ENCODE data around the gene NFYA. TPM values are rescaled to one million over a fixed set of nuclear protein-coding genes. Genes with fewer than 3 reads are reported as not detected.
A peak's percentile ranks its signal among the peaks of the same experiment; 100 is the strongest.

Gene NFYA
- total and polyA plus RNA-seq, 2 of the 13 experiments (the other 11 are each of a cell fraction or from before 2014, with no cell fraction given), result 16.0 to 22.9 TPM

DNA sequence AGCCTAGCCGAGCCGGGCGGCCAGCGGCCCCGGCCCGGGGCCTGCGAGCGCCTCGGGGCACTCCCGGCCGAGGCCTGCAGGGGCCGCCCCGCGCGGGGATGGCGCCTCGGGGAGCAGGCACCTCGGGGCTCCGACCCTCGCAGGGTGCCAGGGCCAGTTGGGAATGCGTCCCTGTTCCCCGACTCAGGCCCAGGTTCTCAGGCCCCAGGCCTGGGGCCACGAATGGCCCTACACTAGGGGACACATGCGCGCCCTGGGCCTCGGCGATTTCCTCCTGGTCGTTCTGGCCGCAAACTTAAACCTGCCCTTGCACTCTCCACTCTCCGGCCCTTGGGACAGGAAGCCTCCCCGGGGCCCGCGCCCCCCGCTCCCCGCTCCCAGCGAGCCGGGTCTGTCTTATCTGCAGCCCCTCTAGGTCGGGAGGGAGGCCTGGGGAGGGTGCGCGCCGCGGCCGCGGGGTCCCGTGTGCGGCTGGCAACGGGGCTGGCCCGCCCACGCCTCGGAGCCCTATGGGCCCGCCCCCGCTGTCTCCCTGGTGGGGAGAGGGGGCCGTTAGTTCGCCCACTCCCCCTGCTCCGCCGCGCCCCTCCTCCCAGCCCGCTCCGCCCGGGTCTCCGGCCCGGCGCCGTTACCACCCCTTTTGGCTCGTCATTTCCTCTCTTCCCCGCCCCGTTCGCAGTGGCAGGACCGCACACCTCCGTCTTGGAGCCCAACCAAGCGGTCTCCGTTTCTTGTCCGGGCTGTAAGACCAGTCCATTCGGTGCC, 611 bp downstream of the NFYA start (continued):
- TF ChIP-seq, protein P1, sequence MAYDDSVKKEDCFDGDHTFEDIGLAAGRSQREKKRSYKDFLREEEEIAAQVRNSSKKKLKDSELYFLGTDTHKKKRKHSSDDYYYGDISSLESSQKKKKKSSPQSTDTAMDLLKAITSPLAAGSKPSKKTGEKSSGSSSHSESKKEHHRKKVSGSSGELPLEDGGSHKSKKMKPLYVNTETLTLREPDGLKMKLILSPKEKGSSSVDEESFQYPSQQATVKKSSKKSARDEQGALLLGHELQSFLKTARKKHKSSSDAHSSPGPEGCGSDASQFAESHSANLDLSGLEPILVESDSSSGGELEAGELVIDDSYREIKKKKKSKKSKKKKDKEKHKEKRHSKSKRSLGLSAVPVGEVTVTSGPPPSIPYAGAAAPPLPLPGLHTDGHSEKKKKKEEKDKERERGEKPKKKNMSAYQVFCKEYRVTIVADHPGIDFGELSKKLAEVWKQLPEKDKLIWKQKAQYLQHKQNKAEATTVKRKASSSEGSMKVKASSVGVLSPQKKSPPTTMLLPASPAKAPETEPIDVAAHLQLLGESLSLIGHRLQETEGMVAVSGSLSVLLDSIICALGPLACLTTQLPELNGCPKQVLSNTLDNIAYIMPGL (CRISPR knock-in tag; IDR thresholded peaks at IDR 0.05; ENCODE audit: borderline replicate concordance in 1 of 2, low read depth in 1 of 2), result peak; percentile 29 to 84; a peak in 3 of 4 replicates
- TF ChIP-seq SNRNP70 (IDR thresholded peaks at IDR 0.05; ENCODE audit: low read depth, low read length) (no peak), RNF2 (conservative IDR thresholded peaks at IDR 0.05; ENCODE audit: low read depth) (peak; percentile 69), ATF7 (IDR thresholded peaks at IDR 0.05) (no peak), ATF7 (CRISPR knock-in tag; IDR thresholded peaks at IDR 0.05) (no peak), RBM39 (IDR thresholded peaks at IDR 0.05; ENCODE audit: low read depth, low read length, poor library complexity, severe bottlenecking) (peak; percentile 65), POLR2AphosphoS2 (IDR thresholded peaks at IDR 0.05; ENCODE audit: low read depth, low read length) (no peak), PITX1 (CRISPR knock-in tag; IDR thresholded peaks at IDR 0.05) (peak; percentile 28; the same call in 1 of the 2 replicates), ZNF143 (CRISPR knock-in tag; IDR thresholded peaks at IDR 0.05) (no peak; the same call in none of the 2 replicates), TAF1 (CRISPR knock-in tag; IDR thresholded peaks at IDR 0.05) (peak; percentile 67), ZNF75D (CRISPR knock-in tag; IDR thresholded peaks at IDR 0.05; ENCODE audit: borderline replicate concordance) (no peak), HDAC1 (CRISPR knock-in tag; IDR thresholded peaks at IDR 0.05) (peak; percentile 80), ZNF383 (CRISPR knock-in tag; IDR thresholded peaks at IDR 0.05; ENCODE audit: borderline replicate concordance) (no peak), MTA1 (CRISPR knock-in tag; IDR thresholded peaks at IDR 0.05; ENCODE audit: borderline replicate concordance) (peak; percentile 51; the same call in 1 of the 2 replicates), ZNF350 (CRISPR knock-in tag; IDR thresholded peaks at IDR 0.05; ENCODE audit: borderline replicate concordance, low read depth) (no peak), BORCS8-MEF2B (CRISPR knock-in tag; IDR thresholded peaks at IDR 0.05) (no peak; the same call in 1 of the 2 replicates), AKAP8 (CRISPR knock-in tag; IDR thresholded peaks at IDR 0.05) (no peak), MXI1 (IDR thresholded peaks at IDR 0.05; ENCODE audit: borderline replicate concordance, low read depth, low read length) (no peak; the same call in 2 of the 3 replicates), SRY (CRISPR knock-in tag; IDR thresholded peaks at IDR 0.05) (peak; percentile 56; the same call in 1 of the 2 replicates), POLR2G (IDR thresholded peaks at IDR 0.05; ENCODE audit: low read depth, low read length) (peak; percentile 77)
- TF ChIP-seq, protein P2, sequence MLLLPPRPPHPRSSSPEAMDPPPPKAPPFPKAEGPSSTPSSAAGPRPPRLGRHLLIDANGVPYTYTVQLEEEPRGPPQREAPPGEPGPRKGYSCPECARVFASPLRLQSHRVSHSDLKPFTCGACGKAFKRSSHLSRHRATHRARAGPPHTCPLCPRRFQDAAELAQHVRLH (CRISPR knock-in tag; IDR thresholded peaks at IDR 0.05; ENCODE audit: borderline replicate concordance, low read depth), result peak; percentile 40; the same call in 1 of the 2 replicates
- TF ChIP-seq, protein P3, sequence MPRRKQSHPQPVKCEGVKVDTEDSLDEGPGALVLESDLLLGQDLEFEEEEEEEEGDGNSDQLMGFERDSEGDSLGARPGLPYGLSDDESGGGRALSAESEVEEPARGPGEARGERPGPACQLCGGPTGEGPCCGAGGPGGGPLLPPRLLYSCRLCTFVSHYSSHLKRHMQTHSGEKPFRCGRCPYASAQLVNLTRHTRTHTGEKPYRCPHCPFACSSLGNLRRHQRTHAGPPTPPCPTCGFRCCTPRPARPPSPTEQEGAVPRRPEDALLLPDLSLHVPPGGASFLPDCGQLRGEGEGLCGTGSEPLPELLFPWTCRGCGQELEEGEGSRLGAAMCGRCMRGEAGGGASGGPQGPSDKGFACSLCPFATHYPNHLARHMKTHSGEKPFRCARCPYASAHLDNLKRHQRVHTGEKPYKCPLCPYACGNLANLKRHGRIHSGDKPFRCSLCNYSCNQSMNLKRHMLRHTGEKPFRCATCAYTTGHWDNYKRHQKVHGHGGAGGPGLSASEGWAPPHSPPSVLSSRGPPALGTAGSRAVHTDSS (CRISPR knock-in tag; conservative IDR thresholded peaks at IDR 0.05), result 0 out of 2 replicates have a peak, but pooled peaks have one; percentile 63
